ENCODE measurements around the gene BAHCC1.

- TF ChIP-seq CTCF (IDR thresholded peaks at IDR 0.05; ENCODE audit: poor library complexity, severe bottlenecking) = no peak
- peak; percentile 4 for TF ChIP-seq POLR2AphosphoS5 (IDR thresholded peaks at IDR 0.05)
- TF ChIP-seq RAD21 (conservative IDR thresholded peaks at IDR 0.05) = no peak
- TF ChIP-seq, protein P1, sequence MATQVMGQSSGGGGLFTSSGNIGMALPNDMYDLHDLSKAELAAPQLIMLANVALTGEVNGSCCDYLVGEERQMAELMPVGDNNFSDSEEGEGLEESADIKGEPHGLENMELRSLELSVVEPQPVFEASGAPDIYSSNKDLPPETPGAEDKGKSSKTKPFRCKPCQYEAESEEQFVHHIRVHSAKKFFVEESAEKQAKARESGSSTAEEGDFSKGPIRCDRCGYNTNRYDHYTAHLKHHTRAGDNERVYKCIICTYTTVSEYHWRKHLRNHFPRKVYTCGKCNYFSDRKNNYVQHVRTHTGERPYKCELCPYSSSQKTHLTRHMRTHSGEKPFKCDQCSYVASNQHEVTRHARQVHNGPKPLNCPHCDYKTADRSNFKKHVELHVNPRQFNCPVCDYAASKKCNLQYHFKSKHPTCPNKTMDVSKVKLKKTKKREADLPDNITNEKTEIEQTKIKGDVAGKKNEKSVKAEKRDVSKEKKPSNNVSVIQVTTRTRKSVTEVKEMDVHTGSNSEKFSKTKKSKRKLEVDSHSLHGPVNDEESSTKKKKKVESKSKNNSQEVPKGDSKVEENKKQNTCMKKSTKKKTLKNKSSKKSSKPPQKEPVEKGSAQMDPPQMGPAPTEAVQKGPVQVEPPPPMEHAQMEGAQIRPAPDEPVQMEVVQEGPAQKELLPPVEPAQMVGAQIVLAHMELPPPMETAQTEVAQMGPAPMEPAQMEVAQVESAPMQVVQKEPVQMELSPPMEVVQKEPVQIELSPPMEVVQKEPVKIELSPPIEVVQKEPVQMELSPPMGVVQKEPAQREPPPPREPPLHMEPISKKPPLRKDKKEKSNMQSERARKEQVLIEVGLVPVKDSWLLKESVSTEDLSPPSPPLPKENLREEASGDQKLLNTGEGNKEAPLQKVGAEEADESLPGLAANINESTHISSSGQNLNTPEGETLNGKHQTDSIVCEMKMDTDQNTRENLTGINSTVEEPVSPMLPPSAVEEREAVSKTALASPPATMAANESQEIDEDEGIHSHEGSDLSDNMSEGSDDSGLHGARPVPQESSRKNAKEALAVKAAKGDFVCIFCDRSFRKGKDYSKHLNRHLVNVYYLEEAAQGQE (IDR thresholded peaks at IDR 0.05; ENCODE audit: borderline replicate concordance) = no peak
- no peak for TF ChIP-seq EP300 (conservative IDR thresholded peaks at IDR 0.05; ENCODE audit: poor library complexity, severe bottlenecking)
Measured at GRCh38 chr17:81397314-81398175, 2.3 kb downstream of the BAHCC1 start.
